Endothelial cell of umbilical vein (primary cell): ENCODE data around the gene GTPBP10. TPM values are rescaled to one million over a fixed set of nuclear protein-coding genes. Genes with fewer than 3 reads are reported as not detected.

Experiments used
- BruUV-seq: library from RNA; stranded (reverse); fragments of 400-500 nt; replicated peaks from 2 replicates; lab custom pipeline; 2021; lab: Mats Ljungman, UMichigan
- CTCF ChIA-PET: fragments of 300-600, 350-600 bp; sonication (Branson Sonifier 250); formaldehyde crosslinking; loops from one replicate; lab custom pipeline; 2021; ENCODE audit warnings: antibody characterized with exemption, inconsistent platforms; lab: Charles Lee
- POLR2A ChIA-PET: fragments of 300-600, 350-600 bp; sonication (Branson Sonifier 250); formaldehyde crosslinking; loops from one replicate; lab custom pipeline; 2021; ENCODE audit warnings: antibody characterized with exemption, inconsistent platforms; lab: Charles Lee
- DNase-seq: peaks from one replicate; pipeline ENCODE4 v3.0.0-alpha.2; 2011; ENCODE audit warnings: low read depth, low spot score
- FAIRE-seq: peaks from 2 replicates; lab custom pipeline; 2011; peaks lifted over from hg19 to GRCh38; lab: Jason Lieb, UNC
- H2AFZ ChIP-seq: 2 replicates; pipeline ENCODE4 v1.6.0; 2012; ENCODE audit warnings: low read depth, low read length, control low read depth, inconsistent platforms
- H3K27ac ChIP-seq: 2 replicates; pipeline ENCODE4 v1.5.1; 2011; ENCODE audit warnings: low read depth, mild to moderate bottlenecking, control low read depth, low read length, moderate library complexity; ENCODE audit not compliant: insufficient read depth
- H3K27me3 ChIP-seq, 2 experiments: 2 replicates each; pipeline versions ENCODE4 v1.6.0 to v1.6.1; 2011; ENCODE audit warnings: low read length in 2 of 2, mixed read lengths in 1 of 2; ENCODE audit not compliant: control insufficient read depth in 2 of 2, insufficient read depth in 2 of 2
- H3K36me3 ChIP-seq, 2 experiments: 2 replicates in 1 of 2; 3 replicates in 1 of 2; pipeline ENCODE4 v1.5.1; 2011; ENCODE audit warnings: low read length in 2 of 2, mild to moderate bottlenecking in 1 of 2, moderate library complexity in 1 of 2; ENCODE audit not compliant: control insufficient read depth in 2 of 2, insufficient read depth in 2 of 2; ENCODE audit errors: extremely low read depth in 1 of 2
- H3K4me1 ChIP-seq: 3 replicates; pipeline ENCODE4 v1.5.1; 2011; ENCODE audit warnings: mild to moderate bottlenecking, low read length; ENCODE audit not compliant: control insufficient read depth, insufficient read depth; ENCODE audit errors: extremely low read depth
- H3K4me2 ChIP-seq: 2 replicates; pipeline ENCODE4 v1.6.1; 2011; ENCODE audit warnings: low read length, control low read depth, mixed read lengths; ENCODE audit not compliant: insufficient read depth
- H3K4me3 ChIP-seq, 3 experiments: fragments of 200-600 bp in 1 of 3; sonication (generic), shearing (Covaris generic) in 1 of 3; replicated peaks in 1 of 3; 2 replicates each; pipeline ENCODE4 v1.5.1; 2011 to 2016; ENCODE audit warnings: control low read depth in 3 of 3, low read length in 3 of 3, mild to moderate bottlenecking in 2 of 3, inconsistent platforms in 1 of 3, low read depth in 1 of 3, moderate library complexity in 1 of 3; ENCODE audit not compliant: insufficient read depth in 1 of 3
- H3K79me2 ChIP-seq: 2 replicates; pipeline ENCODE4 v1.6.0; 2012; ENCODE audit warnings: low read length, inconsistent platforms; ENCODE audit not compliant: control insufficient read depth, insufficient read depth
- H3K9ac ChIP-seq: replicated peaks from 2 replicates; pipeline ENCODE3; 2011; ENCODE audit warnings: low read length, control low read depth; ENCODE audit not compliant: insufficient read depth; ENCODE audit errors: extremely low read depth
- H3K9me1 ChIP-seq: replicated peaks from 3 replicates; pipeline ENCODE4 v1.6.0; 2011; ENCODE audit warnings: mild to moderate bottlenecking, low read length; ENCODE audit not compliant: control insufficient read depth, insufficient read depth; ENCODE audit errors: extremely low read depth
- H3K9me3 ChIP-seq: replicated peaks from 2 replicates; pipeline ENCODE4 v1.5.1; 2012; ENCODE audit warnings: low read length, inconsistent platforms; ENCODE audit not compliant: control insufficient read depth, insufficient read depth
- H4K20me1 ChIP-seq: replicated peaks from 2 replicates; pipeline ENCODE3; 2011; ENCODE audit warnings: mild to moderate bottlenecking, low read length; ENCODE audit not compliant: control insufficient read depth, insufficient read depth; ENCODE audit errors: extremely low read depth
- CTCF ChIP-seq, 2 donors: IDR thresholded peaks; 1 replicate in 1 of 2; 2 replicates in 1 of 2; pipeline ENCODE4 v1.5.1; 2011; ENCODE audit warnings: low read length in 2 of 2, mild to moderate bottlenecking in 2 of 2, moderate library complexity in 2 of 2, control low read depth in 1 of 2, inconsistent platforms in 1 of 2, low read depth in 1 of 2; ENCODE audit not compliant: insufficient read depth in 1 of 2; ENCODE audit errors: extremely low read depth in 1 of 2
- EZH2 ChIP-seq: IDR thresholded peaks from 2 replicates; pipeline ENCODE4 v1.6.1; 2012; ENCODE audit warnings: borderline replicate concordance, low read depth, mild to moderate bottlenecking, moderate library complexity, low read length, inconsistent platforms; ENCODE audit not compliant: severe bottlenecking
- FOS ChIP-seq: IDR thresholded peaks from 2 replicates; pipeline ENCODE4 v1.6.1; 2011; ENCODE audit warnings: mild to moderate bottlenecking, low read length, moderate library complexity, borderline replicate concordance; ENCODE audit not compliant: insufficient read depth
- GATA2 ChIP-seq: IDR thresholded peaks from 2 replicates; pipeline ENCODE4 v1.7.0; 2011; ENCODE audit warnings: low read depth, mild to moderate bottlenecking, moderate library complexity, mixed read lengths, low read length; ENCODE audit not compliant: insufficient read length, insufficient read depth
- JUN ChIP-seq: IDR thresholded peaks from 2 replicates; pipeline ENCODE4 v1.6.1; 2011; ENCODE audit warnings: borderline replicate concordance, low read depth; ENCODE audit not compliant: insufficient read length, insufficient read depth
- MAX ChIP-seq: IDR thresholded peaks from 2 replicates; pipeline ENCODE4 v1.6.1; 2011; ENCODE audit not compliant: insufficient read depth, insufficient read length
- MYC ChIP-seq: IDR thresholded peaks from one replicate; pipeline ENCODE4 v1.6.1; 2011; ENCODE audit warnings: mild to moderate bottlenecking, low read depth, low read length
- POLR2AphosphoS5 ChIP-seq: IDR thresholded peaks from 2 replicates; pipeline ENCODE4 v1.6.1; 2012; ENCODE audit warnings: low read depth, mild to moderate bottlenecking, control low read depth, low read length, moderate library complexity; ENCODE audit not compliant: insufficient read depth
- dilution Hi-C: fragments of 300-500 bp; cut with MboI; formaldehyde crosslinking; loops from one replicate; pipeline ENCODE4 v1.15.0; 2019; ENCODE audit warnings: low sequenced_read_pairs; ENCODE audit not compliant: extremely low pct_ligation_motif_present
- intact Hi-C: fragments of 100-400 bp; cut with micrococcal nuclease; formaldehyde crosslinking; loops from one replicate; pipeline ENCODE4 v1.10.0; 2022
- polyA plus RNA-seq, 4 experiments: library from polyadenylated mRNA; depleted of rRNA in 3 of 4; stranded (reverse) in 3 of 4; unstranded in 1 of 4; fragments of >200 nt; gene quantifications; 2 replicates each; pipeline versions ENCODE4 v1.2.1 to v1.2.3, GENCODE V29; 2011 to 2012; ENCODE audit warnings: missing spikeins in 1 of 4
- total RNA-seq: library from RNA; stranded (reverse); gene quantifications from 2 replicates; pipeline ENCODE4 v1.2.3, GENCODE V29; 2021

Gene GTPBP10
- total and polyA plus RNA-seq, 2 donors (not counting 3 experiments of a cell fraction or from before 2014, with no cell fraction given) = 3.5 to 16.7 TPM

DNA sequence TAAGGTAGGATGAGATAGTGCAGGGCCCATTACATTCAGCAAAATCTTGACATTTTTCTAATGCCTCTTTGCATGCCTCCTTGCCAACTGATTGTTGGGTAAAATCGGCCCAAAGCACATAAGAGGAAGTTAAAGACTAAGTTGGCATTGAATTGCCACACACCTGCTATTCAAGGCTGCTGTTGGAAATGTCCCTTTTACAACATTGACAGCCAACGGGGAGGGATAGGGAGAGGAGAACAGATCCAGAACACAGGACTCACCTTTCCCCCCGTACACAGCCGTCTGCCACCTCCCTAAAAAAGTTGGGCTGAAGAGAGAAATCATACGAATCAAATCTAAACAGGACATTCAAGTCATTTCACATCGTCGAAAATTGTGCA, 26.1 kb upstream of the GTPBP10 start:
- no peaks in the 10 kb centered on the region for H3K4me1 ChIP-seq
- no peaks in the 10 kb centered on the region for H3K36me3 ChIP-seq
- H3K27me3 ChIP-seq = peaks cover 49 to 81% of the 10 kb centered on the region in 2 experiments
- H3K4me3 ChIP-seq = no peak overlapping the region
- no peak overlapping the region for H2AFZ ChIP-seq
- POLR2A ChIA-PET = no interaction called here
- TF ChIP-seq POLR2AphosphoS5 (no peak), CTCF (IDR thresholded peaks at IDR 0.05; ENCODE audit: extremely low read depth in 1 of 2, insufficient read depth in 1 of 2, low read depth in 1 of 2, low read length in 2 of 2) (no peak), JUN (no peak), GATA2 (no peak), EZH2 (no peak), MYC (no peak), MAX (no peak), FOS (no peak)
- BruUV-seq = no TSS peak
- H3K9ac ChIP-seq = no peak overlapping the region
- CTCF ChIA-PET = interaction anchor here (1.0 to 1.6 kb wide), 3 partner anchors 8 to 108 kb away, joined by 3 to 9 read pairs (median 3); no protein-coding TSS in a partner anchor
- no peak overlapping the region for H3K27ac ChIP-seq
- no peaks in the 10 kb centered on the region for H3K9me1 ChIP-seq
- FAIRE-seq (no peak), DNase-seq (no peak)
- no peaks in the 10 kb centered on the region for H3K79me2 ChIP-seq
- intact Hi-C loops = no loop called here
- H3K4me2 ChIP-seq = no peak overlapping the region
- dilution Hi-C loops = no loop called here
- no peaks in the 10 kb centered on the region for H3K9me3 ChIP-seq
- no peaks in the 10 kb centered on the region for H4K20me1 ChIP-seq
